Panc1 (cell line): ENCODE results near the gene CDH5. TPM values are rescaled to one million over a fixed set of nuclear protein-coding genes. Genes with fewer than 3 reads are reported as not detected.
A peak's percentile ranks its signal among the peaks of the same experiment; 100 is the strongest.

Experiments
- ATAC-seq: fragments of 200-7000 bp; cut with Tn5 transposase; 2 replicates; pipeline ENCODE4 v1.9.1; 2020; ENCODE audit warnings: mild to moderate bottlenecking, moderate library complexity
- BruUV-seq: library from RNA; stranded (reverse); fragments of 400-500 nt; replicated peaks from 2 replicates; lab custom pipeline; 2021; lab: Mats Ljungman, UMichigan
- CTCF ChIA-PET: fragments of 300-600 bp; sonication (Branson Sonifier 250); formaldehyde crosslinking; loops from one replicate; lab custom pipeline; 2022; ENCODE audit warnings: antibody characterized with exemption; lab: Charles Lee
- POLR2A ChIA-PET: fragments of 300-600 bp; sonication (Branson Sonifier 250); formaldehyde crosslinking; loops from one replicate; lab custom pipeline; 2022; ENCODE audit warnings: antibody characterized with exemption; lab: Charles Lee
- DNase-seq: peaks from one replicate; pipeline ENCODE4 v3.0.0-alpha.2; 2010; ENCODE audit warnings: low read depth, low spot score
- H3K27ac ChIP-seq: 2 replicates; pipeline ENCODE4 v1.5.1; 2011; ENCODE audit warnings: mild to moderate bottlenecking, low read length, inconsistent platforms
- H3K27me3 ChIP-seq: fragments of 200-500 bp; sonication (Bioruptor generic); 2 replicates; pipeline ENCODE4 v1.6.0; 2014; ENCODE audit warnings: low read length, inconsistent platforms; ENCODE audit not compliant: control insufficient read depth, insufficient read depth
- H3K36me3 ChIP-seq: fragments of 200-500 bp; sonication (Bioruptor generic); 2 replicates; pipeline ENCODE4 v1.5.1; 2014; ENCODE audit warnings: inconsistent platforms, mild to moderate bottlenecking, low read length, moderate library complexity; ENCODE audit not compliant: control insufficient read depth, insufficient read depth
- H3K4me1 ChIP-seq: 2 replicates; pipeline ENCODE4 v1.5.1; 2011; ENCODE audit warnings: inconsistent platforms, mild to moderate bottlenecking, low read length, moderate library complexity; ENCODE audit not compliant: control insufficient read depth, insufficient read depth
- H3K4me3 ChIP-seq, 2 experiments: 2 replicates each; pipeline ENCODE4 v1.5.1; 2011 to 2012; ENCODE audit warnings: low read depth in 2 of 2, low read length in 2 of 2, mild to moderate bottlenecking in 2 of 2, inconsistent platforms in 1 of 2, moderate library complexity in 1 of 2
- H3K9me3 ChIP-seq: fragments of 200-500 bp; sonication (Bioruptor generic); 2 replicates; pipeline ENCODE4 v1.5.1; 2014; ENCODE audit warnings: low read depth, mild to moderate bottlenecking, inconsistent platforms, low read length, moderate library complexity; ENCODE audit not compliant: control insufficient read depth, insufficient read depth
- POLR2AphosphoS5 ChIP-seq: IDR thresholded peaks from 2 replicates; pipeline ENCODE4 v1.6.1; 2012; ENCODE audit warnings: mild to moderate bottlenecking, low read depth, low read length, moderate library complexity
- SIN3A ChIP-seq: IDR thresholded peaks from 2 replicates; pipeline ENCODE4 v1.6.1; 2012; ENCODE audit warnings: low read depth, mild to moderate bottlenecking, low read length, moderate library complexity, borderline replicate concordance; ENCODE audit not compliant: insufficient read depth
- TCF7L2 ChIP-seq: IDR thresholded peaks from 2 replicates; pipeline ENCODE4 v1.6.1; 2011; ENCODE audit warnings: mild to moderate bottlenecking, low read depth, low read length, inconsistent platforms
- in situ Hi-C: cut with HindIII; loops from 2 replicates; pipeline ENCODE4 v1.10.0; 2016; ENCODE audit warnings: low sequenced_read_pairs, low pct_unique_long_range_greater_than_20kb
- intact Hi-C: fragments of 100-400 bp; cut with micrococcal nuclease; formaldehyde crosslinking; loops from one replicate; pipeline ENCODE4 v1.10.0; 2022; ENCODE audit not compliant: unreplicated experiment
- total RNA-seq: library from RNA; stranded (reverse); gene quantifications from one replicate; pipeline ENCODE4 v1.2.1, GENCODE V29; 2021; ENCODE audit not compliant: unreplicated experiment
- TF ChIP-seq, protein P1 (sequence below): fragments of 450-650 bp; IDR thresholded peaks from 2 replicates; pipeline ENCODE4 v1.5.1; 2017; ENCODE audit warnings: mild to moderate bottlenecking
- TF ChIP-seq, protein P2 (sequence below), 2 experiments: IDR thresholded peaks; 2 replicates each; pipeline ENCODE4 v1.6.1; 2011 to 2012; ENCODE audit warnings: low read depth in 2 of 2, control low read depth in 1 of 2, low read length in 1 of 2, mild to moderate bottlenecking in 1 of 2, moderate library complexity in 1 of 2; ENCODE audit not compliant: insufficient read depth in 1 of 2

The CDH5 gene
- total RNA-seq, 1 experiment from 2014 or later, result 0.18 TPM

DNA sequence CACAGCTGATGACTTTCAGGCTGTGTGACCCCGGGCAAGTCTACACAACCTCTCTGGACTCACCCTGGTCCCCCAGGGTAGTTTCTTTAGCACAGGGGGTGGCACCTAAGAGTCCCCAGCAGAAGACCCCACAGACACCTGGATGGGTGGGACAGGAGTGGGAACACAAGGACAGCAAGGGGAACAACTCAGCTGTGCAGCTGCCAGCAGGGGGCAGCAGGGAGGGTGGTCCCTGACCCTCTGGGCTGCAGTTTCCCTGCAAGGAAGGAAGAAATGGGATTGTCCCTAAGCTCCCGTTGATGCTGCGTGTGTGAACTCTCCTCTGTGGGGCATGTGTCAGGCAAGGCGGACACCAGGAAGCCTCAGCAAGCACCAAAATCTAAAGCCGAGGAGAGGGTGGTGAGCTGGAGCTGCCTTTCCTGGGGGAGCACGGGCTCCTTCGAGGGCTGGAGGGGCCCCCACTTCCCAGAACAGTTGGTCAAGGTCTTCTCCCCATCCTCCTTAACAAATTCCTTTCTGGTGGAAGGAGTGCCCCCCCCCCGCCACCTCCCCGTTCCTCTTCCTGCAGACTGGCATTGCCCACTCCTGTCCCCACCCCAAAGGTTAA is 24.1 kb upstream of the CDH5 start:
- H3K9me3 ChIP-seq, result no peaks in the 10 kb centered on the region
- no TSS peak for BruUV-seq
- no peak overlapping the region for H3K27ac ChIP-seq
- CTCF ChIA-PET, result interaction anchor here (0.5 to 1.1 kb wide), 3 partner anchors 10 to 393 kb away, joined by 3 to 8 read pairs (median 7); partner anchors contain the start of gene CDH5
- intact Hi-C loops (no loop called here), in situ Hi-C loops (no loop called here)
- TF ChIP-seq, protein P1, sequence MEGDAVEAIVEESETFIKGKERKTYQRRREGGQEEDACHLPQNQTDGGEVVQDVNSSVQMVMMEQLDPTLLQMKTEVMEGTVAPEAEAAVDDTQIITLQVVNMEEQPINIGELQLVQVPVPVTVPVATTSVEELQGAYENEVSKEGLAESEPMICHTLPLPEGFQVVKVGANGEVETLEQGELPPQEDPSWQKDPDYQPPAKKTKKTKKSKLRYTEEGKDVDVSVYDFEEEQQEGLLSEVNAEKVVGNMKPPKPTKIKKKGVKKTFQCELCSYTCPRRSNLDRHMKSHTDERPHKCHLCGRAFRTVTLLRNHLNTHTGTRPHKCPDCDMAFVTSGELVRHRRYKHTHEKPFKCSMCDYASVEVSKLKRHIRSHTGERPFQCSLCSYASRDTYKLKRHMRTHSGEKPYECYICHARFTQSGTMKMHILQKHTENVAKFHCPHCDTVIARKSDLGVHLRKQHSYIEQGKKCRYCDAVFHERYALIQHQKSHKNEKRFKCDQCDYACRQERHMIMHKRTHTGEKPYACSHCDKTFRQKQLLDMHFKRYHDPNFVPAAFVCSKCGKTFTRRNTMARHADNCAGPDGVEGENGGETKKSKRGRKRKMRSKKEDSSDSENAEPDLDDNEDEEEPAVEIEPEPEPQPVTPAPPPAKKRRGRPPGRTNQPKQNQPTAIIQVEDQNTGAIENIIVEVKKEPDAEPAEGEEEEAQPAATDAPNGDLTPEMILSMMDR, result peak; percentile 86
- no peak for TF ChIP-seq SIN3A
- peak; percentile 60 for ATAC-seq
- H3K4me3 ChIP-seq, result no peak overlapping the region
- no peak for DNase-seq
- no peaks in the 10 kb centered on the region; the same call in 1 of the 2 replicates for H3K27me3 ChIP-seq
- H3K36me3 ChIP-seq, result no peaks in the 10 kb centered on the region
- H3K4me1 ChIP-seq, result no peaks in the 10 kb centered on the region
- POLR2A ChIA-PET, result no interaction called here

DNA sequence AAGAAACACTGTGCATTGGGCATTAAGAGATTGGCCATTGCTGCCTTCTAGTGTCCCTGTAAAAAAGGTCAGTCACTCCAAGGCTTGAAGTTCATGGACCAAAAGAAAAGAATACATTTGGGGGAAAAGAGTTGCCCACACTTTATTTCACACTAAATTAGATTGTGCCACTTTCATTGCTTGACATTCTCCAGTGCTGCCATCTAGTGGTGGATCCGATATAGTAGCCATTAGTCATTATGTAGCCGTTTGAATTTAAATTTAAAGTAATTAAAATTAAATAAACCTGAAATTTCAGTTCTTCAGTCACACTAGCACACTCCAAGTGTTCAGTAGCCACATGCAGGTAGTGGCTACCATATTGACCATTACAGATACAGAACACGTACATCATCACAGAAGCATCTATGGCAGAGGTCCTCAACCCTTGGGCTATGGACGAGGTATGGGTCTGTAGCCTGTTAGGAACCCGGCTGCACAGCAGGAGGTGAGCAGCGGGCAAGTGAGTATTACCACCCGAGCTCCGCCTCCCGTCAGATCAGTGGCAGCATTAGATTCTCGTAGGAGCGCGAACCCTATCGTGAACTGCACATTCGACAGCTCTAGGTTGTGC is 21.9 kb upstream of the CDH5 start:
- no TSS peak for BruUV-seq
- in situ Hi-C loops, result no loop called here
- DNase-seq (no peak), ATAC-seq (no peak)
- Histone ChIP-seq H3K4me1 (no peaks in the 10 kb centered on the region), H3K9me3 (no peaks in the 10 kb centered on the region), H3K27ac (no peak overlapping the region), H3K4me3 (no peak overlapping the region), H3K27me3 (no peaks in the 10 kb centered on the region; the same call in 1 of the 2 replicates), H3K36me3 (no peaks in the 10 kb centered on the region)
- TF ChIP-seq SIN3A, result no peak
- TF ChIP-seq, protein P1, result peak; percentile 80
- CTCF ChIA-PET, result no interaction called here
- intact Hi-C loops, result no loop called here
- POLR2A ChIA-PET, result no interaction called here

DNA sequence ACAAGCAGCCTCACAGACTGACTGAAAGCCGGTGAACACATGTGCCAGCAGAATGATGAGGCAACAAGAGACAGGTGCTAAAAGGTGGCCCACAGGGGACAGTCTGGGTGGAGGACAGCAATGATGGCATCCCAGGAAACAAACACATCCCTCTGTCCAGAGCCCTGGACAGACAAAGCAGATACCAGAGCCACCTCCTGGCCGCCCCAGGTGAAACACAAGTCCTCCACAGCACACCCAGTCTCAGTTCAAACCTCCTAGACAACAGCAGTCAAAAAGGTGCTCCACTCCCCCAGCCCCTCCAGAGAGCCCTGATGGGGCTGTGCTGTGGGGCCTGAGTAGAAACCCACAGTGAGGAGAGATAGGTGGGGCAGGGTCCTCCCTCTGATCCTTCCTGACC is 20.3 kb upstream of the CDH5 start:
- BruUV-seq, result no TSS peak
- H3K27me3 ChIP-seq, result no peaks in the 10 kb centered on the region; the same call in 1 of the 2 replicates
- in situ Hi-C loops, result no loop called here
- no peaks in the 10 kb centered on the region for H3K9me3 ChIP-seq
- no peaks in the 10 kb centered on the region for H3K36me3 ChIP-seq
- no peaks in the 10 kb centered on the region for H3K4me1 ChIP-seq
- TF ChIP-seq POLR2AphosphoS5 (no peak), TCF7L2 (no peak), SIN3A (no peak)
- TF ChIP-seq, protein P1, result no peak
- TF ChIP-seq, protein P2, sequence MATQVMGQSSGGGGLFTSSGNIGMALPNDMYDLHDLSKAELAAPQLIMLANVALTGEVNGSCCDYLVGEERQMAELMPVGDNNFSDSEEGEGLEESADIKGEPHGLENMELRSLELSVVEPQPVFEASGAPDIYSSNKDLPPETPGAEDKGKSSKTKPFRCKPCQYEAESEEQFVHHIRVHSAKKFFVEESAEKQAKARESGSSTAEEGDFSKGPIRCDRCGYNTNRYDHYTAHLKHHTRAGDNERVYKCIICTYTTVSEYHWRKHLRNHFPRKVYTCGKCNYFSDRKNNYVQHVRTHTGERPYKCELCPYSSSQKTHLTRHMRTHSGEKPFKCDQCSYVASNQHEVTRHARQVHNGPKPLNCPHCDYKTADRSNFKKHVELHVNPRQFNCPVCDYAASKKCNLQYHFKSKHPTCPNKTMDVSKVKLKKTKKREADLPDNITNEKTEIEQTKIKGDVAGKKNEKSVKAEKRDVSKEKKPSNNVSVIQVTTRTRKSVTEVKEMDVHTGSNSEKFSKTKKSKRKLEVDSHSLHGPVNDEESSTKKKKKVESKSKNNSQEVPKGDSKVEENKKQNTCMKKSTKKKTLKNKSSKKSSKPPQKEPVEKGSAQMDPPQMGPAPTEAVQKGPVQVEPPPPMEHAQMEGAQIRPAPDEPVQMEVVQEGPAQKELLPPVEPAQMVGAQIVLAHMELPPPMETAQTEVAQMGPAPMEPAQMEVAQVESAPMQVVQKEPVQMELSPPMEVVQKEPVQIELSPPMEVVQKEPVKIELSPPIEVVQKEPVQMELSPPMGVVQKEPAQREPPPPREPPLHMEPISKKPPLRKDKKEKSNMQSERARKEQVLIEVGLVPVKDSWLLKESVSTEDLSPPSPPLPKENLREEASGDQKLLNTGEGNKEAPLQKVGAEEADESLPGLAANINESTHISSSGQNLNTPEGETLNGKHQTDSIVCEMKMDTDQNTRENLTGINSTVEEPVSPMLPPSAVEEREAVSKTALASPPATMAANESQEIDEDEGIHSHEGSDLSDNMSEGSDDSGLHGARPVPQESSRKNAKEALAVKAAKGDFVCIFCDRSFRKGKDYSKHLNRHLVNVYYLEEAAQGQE (IDR thresholded peaks at IDR 0.05; ENCODE audit: insufficient read depth in 1 of 2, low read depth in 2 of 2, low read length in 1 of 2), result no peak
- no peak overlapping the region for H3K4me3 ChIP-seq
- DNase-seq, result no peak
- intact Hi-C loops, result no loop called here
- ChIA-PET CTCF (no interaction called here), POLR2A (no interaction called here)
- no peak overlapping the region for H3K27ac ChIP-seq
- ATAC-seq, result peak; percentile 52; the same call in 1 of the 2 replicates
